ENCODE results near the gene CADPS2.

The CADPS2 gene

GRCh38 chr7:122412883-122413282 is 473.4 kb downstream of the CADPS2 start:
- H3K79me2 ChIP-seq (ENCODE audit: insufficient read depth, low read length) = no peaks in the 10 kb centered on the region
- H3K4me2 ChIP-seq (ENCODE audit: low read depth, low read length, poor library complexity, severe bottlenecking) = no peak overlapping the region
- H4K20me1 ChIP-seq (ENCODE audit: low read depth, low read length) = no peaks in the 10 kb centered on the region
- H3K9me3 ChIP-seq (ENCODE audit: insufficient read depth, low read length) = no peaks in the 10 kb centered on the region
- H3F3A ChIP-seq (ENCODE audit: insufficient read depth) = no peaks in the 10 kb centered on the region
- H3K36me3 ChIP-seq (ENCODE audit: low read length) = no peaks in the 10 kb centered on the region
- no peak overlapping the region for H3K27ac ChIP-seq (ENCODE audit: low read depth, low read length)
- no peaks in the 10 kb centered on the region for H3K9me2 ChIP-seq (replicated peaks; ENCODE audit: insufficient read depth, low read length)
- TF ChIP-seq CTCF (IDR thresholded peaks at IDR 0.05; ENCODE audit: insufficient read depth, low read length, poor library complexity, severe bottlenecking) = no peak
- TF ChIP-seq EZH2phosphoT487 (conservative IDR thresholded peaks at IDR 0.05; ENCODE audit: low read length) = no peak
- H3K27me3 ChIP-seq (ENCODE audit: low read length) = no peaks in the 10 kb centered on the region
- H3K4me3 ChIP-seq (ENCODE audit: insufficient read depth, low read length, poor library complexity, severe bottlenecking) = no peak overlapping the region
- no peak overlapping the region for H3K9ac ChIP-seq (ENCODE audit: low read length)
- no peak overlapping the region for H2AFZ ChIP-seq (ENCODE audit: low read depth, low read length, severe bottlenecking)

GRCh38 chr7:122412441-122412840 is 473.8 kb downstream of the CADPS2 start:
- Histone ChIP-seq H3K36me3 (ENCODE audit: low read length) (no peaks in the 10 kb centered on the region), H3K79me2 (ENCODE audit: insufficient read depth, low read length) (no peaks in the 10 kb centered on the region), H3K9me3 (ENCODE audit: insufficient read depth, low read length) (no peaks in the 10 kb centered on the region), H2AFZ (ENCODE audit: low read depth, low read length, severe bottlenecking) (no peak overlapping the region), H3K4me2 (ENCODE audit: low read depth, low read length, poor library complexity, severe bottlenecking) (no peak overlapping the region), H4K20me1 (ENCODE audit: low read depth, low read length) (no peaks in the 10 kb centered on the region), H3F3A (ENCODE audit: insufficient read depth) (no peaks in the 10 kb centered on the region), H3K9me2 (replicated peaks; ENCODE audit: insufficient read depth, low read length) (no peaks in the 10 kb centered on the region), H3K4me3 (ENCODE audit: insufficient read depth, low read length, poor library complexity, severe bottlenecking) (no peak overlapping the region), H3K27me3 (ENCODE audit: low read length) (no peaks in the 10 kb centered on the region), H3K27ac (ENCODE audit: low read depth, low read length) (no peak overlapping the region), H3K9ac (ENCODE audit: low read length) (no peak overlapping the region)
- TF ChIP-seq CTCF (IDR thresholded peaks at IDR 0.05; ENCODE audit: insufficient read depth, low read length, poor library complexity, severe bottlenecking) (no peak), EZH2phosphoT487 (conservative IDR thresholded peaks at IDR 0.05; ENCODE audit: low read length) (no peak)

GRCh38 chr7:122407195-122407594 is 479.1 kb downstream of the CADPS2 start:
- no peaks in the 10 kb centered on the region for H3F3A ChIP-seq (ENCODE audit: insufficient read depth)
- TF ChIP-seq EZH2phosphoT487 (conservative IDR thresholded peaks at IDR 0.05; ENCODE audit: low read length) = no peak
- no peak for TF ChIP-seq CTCF (IDR thresholded peaks at IDR 0.05; ENCODE audit: insufficient read depth, low read length, poor library complexity, severe bottlenecking)
- H3K4me2 ChIP-seq (ENCODE audit: low read depth, low read length, poor library complexity, severe bottlenecking) = no peak overlapping the region

More at GRCh38 chr7:122407195-122407594, 479.1 kb downstream of the CADPS2 start:
- H2AFZ ChIP-seq (ENCODE audit: low read depth, low read length, severe bottlenecking) = no peak overlapping the region
- H4K20me1 ChIP-seq (ENCODE audit: low read depth, low read length) = no peaks in the 10 kb centered on the region
- H3K79me2 ChIP-seq (ENCODE audit: insufficient read depth, low read length) = no peaks in the 10 kb centered on the region
- H3K9me2 ChIP-seq (replicated peaks; ENCODE audit: insufficient read depth, low read length) = no peaks in the 10 kb centered on the region
- no peak overlapping the region for H3K4me3 ChIP-seq (ENCODE audit: insufficient read depth, low read length, poor library complexity, severe bottlenecking)
- H3K27me3 ChIP-seq (ENCODE audit: low read length) = no peaks in the 10 kb centered on the region
- no peaks in the 10 kb centered on the region for H3K9me3 ChIP-seq (ENCODE audit: insufficient read depth, low read length)
- no peak overlapping the region for H3K27ac ChIP-seq (ENCODE audit: low read depth, low read length)
- H3K9ac ChIP-seq (ENCODE audit: low read length) = no peak overlapping the region
- H3K36me3 ChIP-seq (ENCODE audit: low read length) = no peaks in the 10 kb centered on the region
